H1 (cell line): ENCODE data around the gene DHPS. TPM values are rescaled to one million over a fixed set of nuclear protein-coding genes. Genes with fewer than 3 reads are reported as not detected.

Experiments used
- ATF3 ChIP-seq: IDR thresholded peaks from 2 replicates; pipeline ENCODE4 v1.6.1; 2011; ENCODE audit warnings: low read depth, mild to moderate bottlenecking, low read length; ENCODE audit not compliant: insufficient read depth
- PHF8 ChIP-seq: fragments of 200-600 bp; sonication (generic); conservative IDR thresholded peaks from 2 replicates; pipeline ENCODE4 v1.7.1; 2012; ENCODE audit warnings: low read depth, mild to moderate bottlenecking, inconsistent platforms, low read length, moderate library complexity
- RXRA ChIP-seq: IDR thresholded peaks from 2 replicates; pipeline ENCODE4 v1.6.1; 2011; ENCODE audit warnings: low read depth, mild to moderate bottlenecking, low read length, moderate library complexity; ENCODE audit not compliant: insufficient read depth
- TAF1 ChIP-seq: IDR thresholded peaks from 2 replicates; pipeline ENCODE4 v1.6.1; 2011; ENCODE audit warnings: mild to moderate bottlenecking, low read depth, low read length
- TBP ChIP-seq: IDR thresholded peaks from 2 replicates; pipeline ENCODE4 v1.6.1; 2011; ENCODE audit warnings: low read depth, low read length, improper control_type of control experiment
- polyA plus RNA-seq, 7 experiments: library from polyadenylated mRNA; depleted of rRNA in 3 of 7; stranded (reverse) in 5 of 7; unstranded in 2 of 7; fragments of >200 nt in 5 of 7; fragments of 200-250 nt in 2 of 7; gene quantifications; 1 replicate in 5 of 7; 2 replicates in 1 of 7; 4 replicates in 1 of 7; pipeline versions ENCODE4 v1.2.1 to v1.2.3, GENCODE V29; 2011 to 2013; ENCODE audit warnings: missing spikeins in 2 of 7, mixed read lengths in 2 of 7
- total RNA-seq: library from RNA; stranded (reverse); fragmentation: NEBNext Ultra II Directional; extraction: Animal tissue kit (Norgen Biotek cat#: 25700); gene quantifications from 2 replicates; pipeline ENCODE4 v1.2.1, GENCODE V29; 2021

DHPS gene
- total and polyA plus RNA-seq, 2 of the 8 experiments (the other 6 are each of a cell fraction or from before 2014, with no cell fraction given) = 86.6 to 99.6 TPM

- TF ChIP-seq PHF8 (no peak), TBP (peak; percentile 18; the same call in 1 of the 2 replicates), TAF1 (no peak), ATF3 (no peak), RXRA (no peak)
Observed at GRCh38 chr19:12656899-12657571, 24.6 kb downstream of the DHPS start (continued).
